GM20431 (cell line): Measurements from ENCODE around the gene SMOC1.

Experiments used
- in situ Hi-C: fragments of 300-500 bp; cut with MseI, MboI; formaldehyde crosslinking; loops from one replicate; pipeline ENCODE4 v1.15.0; 2020; ENCODE audit warnings: low sequenced_read_pairs; ENCODE audit not compliant: unreplicated experiment

SMOC1 gene

DNA sequence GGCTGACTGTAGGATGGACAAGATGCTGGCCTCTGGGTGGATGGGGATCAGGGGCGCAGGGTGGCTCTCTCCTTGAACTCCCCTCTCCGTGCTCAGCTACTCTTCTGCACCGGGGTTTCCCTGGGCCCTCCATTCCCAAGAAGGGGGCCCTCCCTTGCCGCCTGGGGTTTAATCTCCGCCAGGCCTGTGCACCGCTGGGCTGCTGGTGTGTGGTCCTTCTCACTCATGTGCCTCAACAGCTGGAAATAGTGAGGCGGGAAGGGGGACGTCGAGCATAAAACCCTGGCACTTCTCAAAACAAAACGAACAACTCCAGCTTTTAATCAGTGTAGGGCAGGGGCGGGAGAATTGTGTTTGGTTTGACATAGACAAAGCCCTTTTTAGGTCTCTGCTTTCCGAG is 19.0 kb upstream of the SMOC1 start:
- in situ Hi-C loops, result no loop called here

- in situ Hi-C loops, result no loop called here
Measured at GRCh38 chr14:69861025-69861569, 18.1 kb upstream of the SMOC1 start.

DNA sequence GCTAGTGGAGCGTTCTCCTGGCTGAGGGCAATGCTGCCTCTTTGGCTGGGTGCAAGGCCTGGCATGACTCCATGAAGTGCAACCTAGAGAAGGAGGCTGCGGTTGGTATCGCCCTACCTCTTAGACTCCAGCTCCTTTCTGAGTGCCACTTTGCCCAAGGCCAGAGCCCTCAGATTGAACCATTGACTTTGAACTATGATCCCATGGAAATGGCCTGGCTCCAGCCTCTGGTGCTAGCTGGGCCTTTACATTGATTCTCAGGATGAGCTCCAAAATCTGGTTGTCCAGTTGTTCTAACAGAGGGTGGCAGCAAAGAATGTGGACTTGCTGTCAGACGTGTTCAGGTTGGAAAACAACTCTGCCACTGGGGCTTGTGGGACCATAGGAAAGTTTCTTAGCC is 16.1 kb upstream of the SMOC1 start:
- in situ Hi-C loops, result no loop called here

- in situ Hi-C loops, result no loop called here
Measured at GRCh38 chr14:69865701-69866365, 13.4 kb upstream of the SMOC1 start.

- in situ Hi-C loops, result no loop called here
Measured at GRCh38 chr14:69868363-69868963, 10.8 kb upstream of the SMOC1 start.

DNA sequence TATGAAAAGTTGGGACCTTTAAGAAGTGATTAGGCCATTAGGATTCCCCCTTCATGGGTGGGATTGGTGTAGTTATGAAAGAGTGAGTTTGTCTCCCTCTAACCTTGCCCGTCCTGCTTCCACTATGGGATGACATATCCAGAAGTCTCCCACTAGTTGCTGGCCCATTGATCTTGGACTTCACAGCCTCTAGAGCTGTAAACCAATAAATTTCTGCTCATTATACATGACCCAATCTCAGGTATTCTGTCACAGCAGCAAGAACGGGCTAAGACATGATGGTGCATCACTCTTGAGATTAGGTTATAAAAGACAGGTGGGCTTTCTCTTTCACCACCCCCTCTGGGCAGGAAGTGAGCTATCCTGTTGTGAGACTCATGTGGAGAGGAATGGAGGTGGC is 8.6 kb upstream of the SMOC1 start:
- in situ Hi-C loops, result no loop called here

DNA sequence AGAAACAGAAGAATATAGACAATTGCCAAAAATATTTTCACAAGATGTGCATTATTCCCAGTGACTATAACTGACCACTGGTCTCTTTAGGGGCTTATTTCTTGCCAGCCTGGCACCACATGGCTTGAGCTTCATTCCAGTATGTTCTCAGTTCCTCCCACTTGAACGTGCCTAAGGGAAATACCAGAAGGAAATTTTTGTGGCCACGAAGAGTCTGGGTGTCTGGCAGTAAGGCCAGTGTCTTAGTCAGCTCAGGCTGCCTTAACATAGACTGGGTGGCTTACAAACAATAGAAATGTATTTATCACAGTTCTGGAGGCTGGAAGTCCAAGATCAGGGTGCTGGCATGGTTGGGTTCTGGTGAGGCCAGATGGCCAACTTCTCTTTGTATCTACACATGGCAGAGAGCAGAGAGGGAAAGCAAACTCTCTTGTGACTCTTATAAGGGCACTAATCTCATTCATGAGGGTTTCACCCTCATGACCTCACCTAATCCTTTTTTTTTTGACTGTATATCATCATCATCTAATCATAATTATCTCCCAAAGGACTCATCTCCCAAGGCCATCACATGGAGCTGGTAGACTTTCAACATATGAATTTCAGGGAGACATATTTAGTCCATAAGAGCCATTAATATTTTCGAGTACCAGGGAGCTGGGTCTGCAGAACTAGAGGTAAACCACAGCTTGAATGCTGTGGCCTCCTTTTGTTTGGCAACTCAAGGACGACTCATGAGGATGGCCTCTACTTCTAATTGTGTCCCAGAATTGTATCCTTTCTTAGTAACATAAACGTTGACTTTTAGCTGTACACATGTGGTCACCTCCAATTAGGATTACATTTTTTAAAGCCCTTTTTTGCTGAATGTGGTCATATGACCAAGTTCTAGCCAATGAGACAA is 5.1 kb upstream of the SMOC1 start:
- in situ Hi-C loops, result no loop called here

DNA sequence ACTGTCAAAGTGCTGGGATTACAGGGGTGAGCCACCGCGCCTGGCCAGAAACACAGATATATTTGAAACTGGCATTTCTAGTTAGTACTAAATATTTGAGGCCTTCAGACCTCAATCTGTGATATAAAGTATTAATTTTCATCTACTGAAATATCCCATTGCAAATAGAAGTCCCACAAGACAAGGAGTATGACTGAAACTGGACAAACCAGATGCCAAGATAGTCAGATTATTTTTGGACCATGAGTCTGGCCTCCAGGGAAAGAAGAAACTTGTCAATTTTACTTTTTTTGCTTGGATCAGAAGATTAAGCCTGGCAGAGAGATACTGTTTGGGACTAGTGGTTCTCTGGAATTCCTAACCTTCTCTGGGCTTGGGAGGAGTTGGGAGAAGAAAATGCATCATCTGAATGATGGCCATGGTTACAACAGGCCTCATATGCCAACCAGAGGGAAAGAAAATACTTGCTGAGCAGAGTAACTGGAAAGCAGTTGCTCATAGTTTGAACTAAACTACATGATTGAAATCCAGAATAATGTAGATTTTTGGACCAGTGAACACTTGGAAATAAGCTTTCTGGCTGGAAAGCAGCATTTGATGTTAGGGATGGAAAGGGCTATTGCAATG is 2.9 kb upstream of the SMOC1 start:
- in situ Hi-C loops, result no loop called here

DNA sequence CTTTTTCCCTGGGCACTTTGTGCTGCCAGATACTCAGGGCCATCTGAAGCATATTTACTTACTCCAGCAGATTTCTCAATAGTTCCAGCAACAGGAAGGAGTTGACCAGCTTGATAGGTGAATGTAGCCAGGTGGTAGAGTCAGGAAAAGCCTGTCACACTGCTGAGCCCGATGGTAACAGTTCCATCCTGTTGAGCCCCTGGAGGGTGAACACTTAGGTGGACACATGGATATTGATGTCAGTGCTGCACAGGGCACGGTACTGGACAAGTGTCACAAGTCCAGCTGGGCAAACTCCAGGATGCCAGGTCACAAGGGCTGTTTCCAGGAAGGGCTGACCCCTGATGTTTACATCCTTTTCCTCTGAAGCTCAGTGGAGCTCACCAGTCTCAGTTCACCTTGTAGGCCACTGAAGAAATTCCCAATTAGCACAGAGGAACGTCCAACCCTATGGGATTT is 2.3 kb upstream of the SMOC1 start:
- in situ Hi-C loops, result no loop called here

- in situ Hi-C loops, result no loop called here
Measured at GRCh38 chr14:69877492-69877891, 1.7 kb upstream of the SMOC1 start.

- in situ Hi-C loops, result no loop called here
Measured at GRCh38 chr14:69878251-69878650, 965 bp upstream of the SMOC1 start.

DNA sequence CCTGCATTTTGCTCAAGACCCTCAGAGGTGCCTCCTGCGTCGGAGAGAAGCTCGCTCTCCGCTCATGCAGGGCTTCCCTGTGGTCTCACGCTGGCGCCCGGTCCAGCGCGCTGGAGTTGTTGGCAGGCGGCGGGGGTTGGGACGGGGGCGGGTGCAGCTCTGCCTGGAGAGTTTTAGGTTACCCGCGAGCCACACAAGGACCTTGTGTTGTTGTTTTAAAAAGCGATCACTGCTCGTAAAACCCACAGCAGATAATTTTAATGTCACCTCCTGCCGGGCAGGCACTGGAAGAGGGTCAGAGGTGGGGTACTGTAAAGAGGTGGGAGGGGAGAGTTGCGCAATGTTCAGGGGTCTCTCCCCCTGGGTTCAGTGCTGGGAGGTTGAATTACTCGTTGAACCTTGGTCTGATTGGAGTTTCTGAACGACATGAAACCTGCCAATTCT is 850 bp downstream of the SMOC1 start:
- in situ Hi-C loops, result no loop called here

GRCh38 chr14:69880893-69881292 is 1.7 kb downstream of the SMOC1 start:
- in situ Hi-C loops, result no loop called here

- in situ Hi-C loops, result no loop called here
Measured at GRCh38 chr14:69882116-69882864, 3.1 kb downstream of the SMOC1 start.

GRCh38 chr14:69882915-69883314 is 3.7 kb downstream of the SMOC1 start:
- in situ Hi-C loops, result no loop called here

GRCh38 chr14:69886453-69887242 is 7.4 kb downstream of the SMOC1 start:
- in situ Hi-C loops, result no loop called here

- in situ Hi-C loops, result no loop called here
Measured at GRCh38 chr14:69887740-69888657, 8.8 kb downstream of the SMOC1 start.

GRCh38 chr14:69891422-69891821 is 12.2 kb downstream of the SMOC1 start:
- in situ Hi-C loops, result no loop called here
